HCT116 (cell line): ENCODE data around the gene CHAF1A. TPM values are rescaled to one million over a fixed set of nuclear protein-coding genes. Genes with fewer than 3 reads are reported as not detected.

ENCODE experiments used
- ATAC-seq: fragments of 200-7000 bp; cut with Tn5 transposase; 2 replicates; pipeline ENCODE4 v1.9.1; 2020; ENCODE audit warnings: mild to moderate bottlenecking, moderate library complexity
- BruUV-seq: library from RNA; stranded (reverse); fragments of 400-500 nt; replicated peaks from 2 replicates; lab custom pipeline; 2021; lab: Mats Ljungman, UMichigan
- CTCF ChIA-PET: fragments of 300-600 bp; sonication (Branson Sonifier 250); formaldehyde crosslinking; loops from one replicate; lab custom pipeline; 2021; ENCODE audit warnings: antibody characterized with exemption; lab: Charles Lee
- POLR2A ChIA-PET: fragments of 300-600, 350-600 bp; sonication (Branson Sonifier 250); formaldehyde crosslinking; loops from one replicate; lab custom pipeline; 2021; ENCODE audit warnings: antibody characterized with exemption; lab: Charles Lee
- RAD21 ChIA-PET, 2 experiments: fragments of 300-600 bp; sonication (Branson Sonifier 250); formaldehyde crosslinking; loops; one replicate each; lab custom pipeline; 2023; ENCODE audit warnings: low total read pairs in 2 of 2; ENCODE audit not compliant: uncharacterized antibody in 2 of 2, unreplicated experiment in 2 of 2, low non-redundant PET in 1 of 2; lab: Charles Lee
- DNase-seq: peaks from one replicate; pipeline ENCODE4 v3.0.0-alpha.2; 2010; ENCODE audit warnings: low read depth, low spot score
- H2AFZ ChIP-seq: fragments of 200-600 bp; shearing (Covaris generic), sonication (generic); 2 replicates; pipeline ENCODE4 v1.6.1; 2017; ENCODE audit warnings: low read depth, mixed run types, mixed read lengths, antibody characterized with exemption, low read length; ENCODE audit not compliant: poor library complexity, severe bottlenecking
- H3K27ac ChIP-seq: 2 replicates; pipeline ENCODE4 v1.5.1; 2012; ENCODE audit warnings: low read depth, low read length
- H3K27me3 ChIP-seq: fragments of 200-600 bp; sonication (generic); 2 replicates; pipeline ENCODE4 v1.6.1; 2016; ENCODE audit warnings: mixed run types, low read length, mixed read lengths; ENCODE audit not compliant: insufficient read depth
- H3K36me3 ChIP-seq, 2 experiments: fragments of 200-500 bp in 1 of 2; fragments of 200-600 bp in 1 of 2; sonication (Bioruptor generic) in 1 of 2; sonication (generic) in 1 of 2; 2 replicates each; pipeline versions ENCODE4 v1.5.1 to v1.6.1; 2014 to 2016; ENCODE audit warnings: low read length in 2 of 2, inconsistent platforms in 1 of 2, mixed read lengths in 1 of 2, mixed run types in 1 of 2; ENCODE audit not compliant: insufficient read depth in 2 of 2, control insufficient read depth in 1 of 2
- H3K4me1 ChIP-seq, 2 experiments: fragments of 200-600 bp in 1 of 2; sonication (generic) in 1 of 2; 2 replicates each; pipeline versions ENCODE4 v1.5.1 to v1.6.1; 2012 to 2017; ENCODE audit warnings: low read length in 2 of 2, inconsistent platforms in 1 of 2, mild to moderate bottlenecking in 1 of 2, mixed read lengths in 1 of 2, mixed run types in 1 of 2, moderate library complexity in 1 of 2; ENCODE audit not compliant: insufficient read depth in 2 of 2, control insufficient read depth in 1 of 2
- H3K4me2 ChIP-seq: fragments of 200-600 bp; sonication (generic); 2 replicates; pipeline ENCODE4 v1.6.1; 2017; ENCODE audit warnings: mixed run types, low read length, mixed read lengths
- H3K4me3 ChIP-seq, 2 experiments: fragments of 200-600 bp in 1 of 2; sonication (generic) in 1 of 2; replicated peaks in 1 of 2; 2 replicates each; pipeline ENCODE4 v1.5.1; 2011 to 2016; ENCODE audit warnings: low read length in 2 of 2, control low read depth in 1 of 2, low read depth in 1 of 2, mild to moderate bottlenecking in 1 of 2, mixed read lengths in 1 of 2, mixed run types in 1 of 2
- H3K79me2 ChIP-seq: fragments of 200-600 bp; sonication (generic); 2 replicates; pipeline ENCODE4 v1.6.1; 2017; ENCODE audit warnings: mild to moderate bottlenecking, mixed run types, low read length, moderate library complexity, mixed read lengths; ENCODE audit not compliant: insufficient read depth
- H3K9ac ChIP-seq: fragments of 200-600 bp; sonication (generic); 2 replicates; pipeline ENCODE4 v1.6.1; 2016; ENCODE audit warnings: low read length, mixed read lengths
- H3K9me2 ChIP-seq: fragments of 200-600 bp; sonication (generic), shearing (Covaris generic); 2 replicates; pipeline ENCODE4 v1.6.1; 2017; ENCODE audit warnings: mixed run types, mild to moderate bottlenecking, moderate library complexity; ENCODE audit not compliant: insufficient read depth
- H3K9me3 ChIP-seq, 2 experiments: fragments of 200-500 bp in 1 of 2; fragments of 200-600 bp in 1 of 2; sonication (Bioruptor generic) in 1 of 2; sonication (generic) in 1 of 2; 2 replicates each; pipeline ENCODE4 v1.6.1; 2014 to 2017; ENCODE audit warnings: low read length in 2 of 2, mixed read lengths in 2 of 2, inconsistent platforms in 1 of 2, low read depth in 1 of 2, mild to moderate bottlenecking in 1 of 2, mixed run types in 1 of 2, moderate library complexity in 1 of 2; ENCODE audit not compliant: control insufficient read depth in 1 of 2, insufficient read depth in 1 of 2
- H4K20me1 ChIP-seq: fragments of 200-600 bp; sonication (generic), shearing (Covaris generic); 2 replicates; pipeline ENCODE4 v1.6.1; 2017; ENCODE audit warnings: mixed run types, mild to moderate bottlenecking, moderate library complexity; ENCODE audit not compliant: insufficient read depth
- CEBPB ChIP-seq: IDR thresholded peaks from 2 replicates; pipeline ENCODE4 v1.6.1; 2012; ENCODE audit warnings: low read depth
- EZH2 ChIP-seq: fragments of 200-600 bp; sonication (generic); IDR thresholded peaks from 2 replicates; pipeline ENCODE4 v1.6.1; 2017; ENCODE audit warnings: antibody characterized with exemption, mixed run types
- JUND ChIP-seq: IDR thresholded peaks from 2 replicates; pipeline ENCODE4 v1.6.1; 2012
- POLR2AphosphoS5 ChIP-seq: IDR thresholded peaks from 2 replicates; pipeline ENCODE4 v1.6.1; 2011; ENCODE audit warnings: mild to moderate bottlenecking, low read depth, low read length, moderate library complexity
- RAD21 ChIP-seq: IDR thresholded peaks from 2 replicates; pipeline ENCODE4 v1.6.1; 2012; ENCODE audit warnings: low read depth, mild to moderate bottlenecking
- SIN3A ChIP-seq: IDR thresholded peaks from 2 replicates; pipeline ENCODE4 v1.6.1; 2012; ENCODE audit warnings: low read depth
- SRF ChIP-seq: IDR thresholded peaks from 2 replicates; pipeline ENCODE4 v1.6.1; 2012; ENCODE audit warnings: low read depth
- TCF7L2 ChIP-seq: IDR thresholded peaks from 2 replicates; pipeline ENCODE4 v1.7.0; 2011; ENCODE audit warnings: borderline replicate concordance, inconsistent platforms; ENCODE audit not compliant: insufficient read depth, insufficient read length; ENCODE audit errors: extremely low read depth
- intact Hi-C: fragments of 100-400 bp; cut with micrococcal nuclease; formaldehyde crosslinking; loops from 2 replicates; pipeline ENCODE4 v1.10.0; 2022
- total RNA-seq: library from RNA; stranded (reverse); gene quantifications from one replicate; pipeline ENCODE4 v1.2.1, GENCODE V29; 2021; ENCODE audit not compliant: unreplicated experiment
- TF ChIP-seq, protein P1 (sequence below): IDR thresholded peaks from 2 replicates; pipeline ENCODE4 v1.6.1; 2012; ENCODE audit warnings: low read depth
- TF ChIP-seq, protein P2 (sequence below): IDR thresholded peaks from 2 replicates; pipeline ENCODE4 v1.6.1; 2011; ENCODE audit warnings: mild to moderate bottlenecking, low read length, moderate library complexity; ENCODE audit not compliant: insufficient replicate concordance; ENCODE audit errors: extremely low read depth
- TF ChIP-seq, protein P3 (sequence below): IDR thresholded peaks from 2 replicates; pipeline ENCODE4 v1.6.1; 2012

The CHAF1A gene
- total RNA-seq, 1 experiment from 2014 or later = 69.9 TPM

DNA sequence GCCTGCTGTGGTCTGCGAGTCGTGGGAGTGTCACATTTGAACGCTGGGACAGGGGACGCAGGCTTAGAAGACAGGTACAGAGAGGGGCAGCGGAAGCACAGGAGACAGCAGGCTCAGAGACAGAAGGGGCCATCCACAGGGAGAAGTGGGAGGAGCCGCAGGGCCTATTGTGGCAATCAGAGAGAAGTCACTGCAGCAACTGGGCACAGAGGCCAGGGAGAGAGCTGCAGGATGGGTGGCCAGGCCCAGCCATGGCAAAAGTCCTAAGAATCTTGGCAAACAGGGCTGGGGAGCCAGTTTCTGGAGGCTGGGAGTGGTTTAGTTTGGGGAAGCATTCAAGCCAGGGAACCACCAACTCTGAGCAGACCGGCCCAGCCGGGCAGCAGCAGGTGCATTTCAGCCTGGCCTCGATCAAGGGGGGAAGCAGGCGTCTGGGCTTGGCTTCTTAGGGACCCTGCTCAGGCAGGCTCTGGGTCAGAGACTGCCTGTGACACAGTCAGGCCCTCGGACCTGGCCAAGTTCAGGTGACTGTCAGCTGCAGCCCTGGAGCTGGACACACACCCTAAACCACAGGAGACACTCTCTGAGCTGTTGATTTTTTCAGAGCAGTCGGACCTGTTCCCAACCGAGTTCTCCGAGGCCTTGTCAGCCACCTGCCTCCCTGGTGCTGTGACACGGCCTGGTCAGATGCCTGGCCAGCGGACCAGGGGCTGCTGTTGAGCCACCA is 13.9 kb upstream of the CHAF1A start:
- peaks cover 4% of the 10 kb centered on the region; the same call in 1 of the 2 replicates for H4K20me1 ChIP-seq
- H3K4me3 ChIP-seq = no peak overlapping the region
- H2AFZ ChIP-seq = no peak overlapping the region
- ATAC-seq (no peak), DNase-seq (no peak)
- POLR2A ChIA-PET = no interaction called here
- RAD21 ChIA-PET = no interaction called here
- no peaks in the 10 kb centered on the region for H3K27me3 ChIP-seq
- no peak overlapping the region for H3K9ac ChIP-seq
- H3K79me2 ChIP-seq = peaks cover 96% of the 10 kb centered on the region
- peaks cover 4% of the 10 kb centered on the region in 2 experiments; a peak in 3 of 4 replicates for H3K36me3 ChIP-seq
- no peaks in the 10 kb centered on the region for H3K9me3 ChIP-seq
- no peaks in the 10 kb centered on the region for H3K9me2 ChIP-seq
- CTCF ChIA-PET = interaction anchor here (1.2 kb wide), 1 partner anchor 12 kb away, joined by 3 read pairs; no protein-coding TSS in a partner anchor
- no TSS peak for BruUV-seq
- TF ChIP-seq EZH2 (no peak), TCF7L2 (no peak), RAD21 (no peak), SRF (no peak), SIN3A (no peak), CEBPB (no peak), POLR2AphosphoS5 (no peak), JUND (no peak)
- TF ChIP-seq, protein P1, sequence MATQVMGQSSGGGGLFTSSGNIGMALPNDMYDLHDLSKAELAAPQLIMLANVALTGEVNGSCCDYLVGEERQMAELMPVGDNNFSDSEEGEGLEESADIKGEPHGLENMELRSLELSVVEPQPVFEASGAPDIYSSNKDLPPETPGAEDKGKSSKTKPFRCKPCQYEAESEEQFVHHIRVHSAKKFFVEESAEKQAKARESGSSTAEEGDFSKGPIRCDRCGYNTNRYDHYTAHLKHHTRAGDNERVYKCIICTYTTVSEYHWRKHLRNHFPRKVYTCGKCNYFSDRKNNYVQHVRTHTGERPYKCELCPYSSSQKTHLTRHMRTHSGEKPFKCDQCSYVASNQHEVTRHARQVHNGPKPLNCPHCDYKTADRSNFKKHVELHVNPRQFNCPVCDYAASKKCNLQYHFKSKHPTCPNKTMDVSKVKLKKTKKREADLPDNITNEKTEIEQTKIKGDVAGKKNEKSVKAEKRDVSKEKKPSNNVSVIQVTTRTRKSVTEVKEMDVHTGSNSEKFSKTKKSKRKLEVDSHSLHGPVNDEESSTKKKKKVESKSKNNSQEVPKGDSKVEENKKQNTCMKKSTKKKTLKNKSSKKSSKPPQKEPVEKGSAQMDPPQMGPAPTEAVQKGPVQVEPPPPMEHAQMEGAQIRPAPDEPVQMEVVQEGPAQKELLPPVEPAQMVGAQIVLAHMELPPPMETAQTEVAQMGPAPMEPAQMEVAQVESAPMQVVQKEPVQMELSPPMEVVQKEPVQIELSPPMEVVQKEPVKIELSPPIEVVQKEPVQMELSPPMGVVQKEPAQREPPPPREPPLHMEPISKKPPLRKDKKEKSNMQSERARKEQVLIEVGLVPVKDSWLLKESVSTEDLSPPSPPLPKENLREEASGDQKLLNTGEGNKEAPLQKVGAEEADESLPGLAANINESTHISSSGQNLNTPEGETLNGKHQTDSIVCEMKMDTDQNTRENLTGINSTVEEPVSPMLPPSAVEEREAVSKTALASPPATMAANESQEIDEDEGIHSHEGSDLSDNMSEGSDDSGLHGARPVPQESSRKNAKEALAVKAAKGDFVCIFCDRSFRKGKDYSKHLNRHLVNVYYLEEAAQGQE = no peak
- TF ChIP-seq, protein P2, sequence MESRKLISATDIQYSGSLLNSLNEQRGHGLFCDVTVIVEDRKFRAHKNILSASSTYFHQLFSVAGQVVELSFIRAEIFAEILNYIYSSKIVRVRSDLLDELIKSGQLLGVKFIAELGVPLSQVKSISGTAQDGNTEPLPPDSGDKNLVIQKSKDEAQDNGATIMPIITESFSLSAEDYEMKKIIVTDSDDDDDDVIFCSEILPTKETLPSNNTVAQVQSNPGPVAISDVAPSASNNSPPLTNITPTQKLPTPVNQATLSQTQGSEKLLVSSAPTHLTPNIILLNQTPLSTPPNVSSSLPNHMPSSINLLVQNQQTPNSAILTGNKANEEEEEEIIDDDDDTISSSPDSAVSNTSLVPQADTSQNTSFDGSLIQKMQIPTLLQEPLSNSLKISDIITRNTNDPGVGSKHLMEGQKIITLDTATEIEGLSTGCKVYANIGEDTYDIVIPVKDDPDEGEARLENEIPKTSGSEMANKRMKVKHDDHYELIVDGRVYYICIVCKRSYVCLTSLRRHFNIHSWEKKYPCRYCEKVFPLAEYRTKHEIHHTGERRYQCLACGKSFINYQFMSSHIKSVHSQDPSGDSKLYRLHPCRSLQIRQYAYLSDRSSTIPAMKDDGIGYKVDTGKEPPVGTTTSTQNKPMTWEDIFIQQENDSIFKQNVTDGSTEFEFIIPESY = no peak
- TF ChIP-seq, protein P3, sequence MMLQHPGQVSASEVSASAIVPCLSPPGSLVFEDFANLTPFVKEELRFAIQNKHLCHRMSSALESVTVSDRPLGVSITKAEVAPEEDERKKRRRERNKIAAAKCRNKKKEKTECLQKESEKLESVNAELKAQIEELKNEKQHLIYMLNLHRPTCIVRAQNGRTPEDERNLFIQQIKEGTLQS = no peak
- intact Hi-C loops = no loop called here
- H3K27ac ChIP-seq = no peak overlapping the region
- H3K4me1 ChIP-seq = no peaks in the 10 kb centered on the region
- no peak overlapping the region for H3K4me2 ChIP-seq
